IMR-90 (cell line): ENCODE data around the gene SSNA1. TPM values are rescaled to one million over a fixed set of nuclear protein-coding genes. Genes with fewer than 3 reads are reported as not detected.

Experiments used
- ATAC-seq: fragments of 200-7000 bp; cut with Tn5 transposase; 2 replicates; pipeline ENCODE4 v1.9.1; 2020; ENCODE audit warnings: low read depth, mild to moderate bottlenecking, moderate library complexity
- BruUV-seq: library from RNA; stranded (reverse); fragments of 400-500 nt; replicated peaks from 2 replicates; lab custom pipeline; 2021; lab: Mats Ljungman, UMichigan
- CTCF ChIA-PET: fragments of 300-600 bp; formaldehyde crosslinking; extraction: SDS; loops from one replicate; lab custom pipeline; 2021; ENCODE audit warnings: antibody characterized with exemption; lab: Yijun Ruan, JAX
- POLR2A ChIA-PET: fragments of 300-600 bp; sonication (Branson Sonifier 250); formaldehyde crosslinking; loops from one replicate; lab custom pipeline; 2022; ENCODE audit warnings: antibody characterized with exemption; ENCODE audit not compliant: unreplicated experiment; lab: Charles Lee
- DNase-seq: peaks from one replicate; pipeline ENCODE4 v3.0.0; 2013
- H2AFZ ChIP-seq: replicated peaks from 2 replicates; pipeline ENCODE3; 2013; ENCODE audit warnings: low read length, mild to moderate bottlenecking; ENCODE audit not compliant: poor library complexity
- H2AK5ac ChIP-seq: 2 replicates; pipeline ENCODE4 v1.6.1; 2013; ENCODE audit warnings: low read depth, low read length, inconsistent platforms
- H2AK9ac ChIP-seq: replicated peaks from 2 replicates; pipeline ENCODE3; 2013; ENCODE audit warnings: mild to moderate bottlenecking, low read depth, low read length, moderate library complexity; ENCODE audit not compliant: poor library complexity
- H2BK120ac ChIP-seq: 2 replicates; pipeline ENCODE4 v1.6.1; 2013; ENCODE audit warnings: low read depth, low read length, inconsistent platforms
- H2BK15ac ChIP-seq: 3 replicates; pipeline ENCODE4 v1.6.1; 2013; ENCODE audit warnings: low read depth, low read length, inconsistent platforms
- H2BK20ac ChIP-seq: 2 replicates; pipeline ENCODE4 v1.6.1; 2013; ENCODE audit warnings: low read depth, mild to moderate bottlenecking, inconsistent platforms, low read length, moderate library complexity
- H2BK5ac ChIP-seq: 2 replicates; pipeline ENCODE4 v1.6.1; 2013; ENCODE audit warnings: mild to moderate bottlenecking, low read depth, low read length, inconsistent platforms; ENCODE audit not compliant: poor library complexity, severe bottlenecking
- H3K14ac ChIP-seq: replicated peaks from 2 replicates; pipeline ENCODE4 v1.6.1; 2013; ENCODE audit warnings: low read depth, low read length, inconsistent platforms
- H3K18ac ChIP-seq: 2 replicates; pipeline ENCODE4 v1.6.1; 2013; ENCODE audit warnings: low read depth, low read length, control low read depth
- H3K23ac ChIP-seq: 2 replicates; pipeline ENCODE4 v1.6.1; 2013; ENCODE audit warnings: low read depth, low read length, inconsistent platforms
- H3K27ac ChIP-seq: 2 replicates; pipeline ENCODE4 v1.5.1; 2013; ENCODE audit warnings: mild to moderate bottlenecking, control low read depth, low read length; ENCODE audit not compliant: insufficient read depth
- H3K27me3 ChIP-seq: 2 replicates; pipeline ENCODE4 v1.6.1; 2013; ENCODE audit warnings: low read length; ENCODE audit not compliant: control insufficient read depth, insufficient read depth
- H3K36me3 ChIP-seq: 2 replicates; pipeline ENCODE4 v1.6.1; 2013; ENCODE audit warnings: low read length, mixed read lengths; ENCODE audit not compliant: control insufficient read depth, insufficient read depth
- H3K4ac ChIP-seq: 2 replicates; pipeline ENCODE4 v1.6.1; 2013; ENCODE audit warnings: low read depth, low read length, inconsistent platforms
- H3K4me1 ChIP-seq: 2 replicates; pipeline ENCODE4 v1.6.1; 2013; ENCODE audit warnings: low read length, mixed read lengths; ENCODE audit not compliant: control insufficient read depth, insufficient read depth
- H3K4me2 ChIP-seq: 2 replicates; pipeline ENCODE4 v1.6.1; 2013; ENCODE audit warnings: low read depth, mild to moderate bottlenecking, control low read depth, low read length, moderate library complexity
- H3K4me3 ChIP-seq: 2 replicates; pipeline ENCODE4 v1.5.1; 2013; ENCODE audit warnings: low read depth, mild to moderate bottlenecking, control low read depth, low read length, moderate library complexity; ENCODE audit not compliant: insufficient read depth
- H3K56ac ChIP-seq: 2 replicates; pipeline ENCODE4 v1.6.1; 2013; ENCODE audit warnings: low read length, inconsistent platforms; ENCODE audit not compliant: insufficient read depth; ENCODE audit errors: extremely low read depth
- H3K79me1 ChIP-seq, 2 experiments: 2 replicates each; pipeline ENCODE4 v1.6.1; 2013; ENCODE audit warnings: low read length in 2 of 2, inconsistent platforms in 1 of 2, low read depth in 1 of 2
- H3K9ac ChIP-seq: 2 replicates; pipeline ENCODE4 v1.6.1; 2013; ENCODE audit warnings: low read depth, low read length, control low read depth
- H3K9me1 ChIP-seq: 2 replicates; pipeline ENCODE4 v1.6.1; 2013; ENCODE audit warnings: low read length, inconsistent platforms; ENCODE audit not compliant: insufficient read depth
- H3K9me3 ChIP-seq: 2 replicates; pipeline ENCODE4 v1.6.1; 2013; ENCODE audit warnings: low read length; ENCODE audit not compliant: control insufficient read depth, insufficient read depth
- H4K20me1 ChIP-seq: 2 replicates; pipeline ENCODE4 v1.6.1; 2013; ENCODE audit warnings: low read length, inconsistent platforms; ENCODE audit not compliant: insufficient read depth
- H4K5ac ChIP-seq: 2 replicates; pipeline ENCODE4 v1.6.1; 2013; ENCODE audit warnings: mild to moderate bottlenecking, low read depth, low read length, control low read depth
- H4K8ac ChIP-seq, 2 experiments: 2 replicates each; pipeline ENCODE4 v1.6.1; 2013; ENCODE audit warnings: low read depth in 2 of 2, low read length in 2 of 2, control low read depth in 1 of 2, inconsistent platforms in 1 of 2
- H4K91ac ChIP-seq: 2 replicates; pipeline ENCODE4 v1.6.1; 2013; ENCODE audit warnings: low read depth, low read length, inconsistent platforms; ENCODE audit not compliant: insufficient read depth
- BHLHE40 ChIP-seq: fragments of 150-350 bp; IDR thresholded peaks from 2 replicates; pipeline ENCODE4 v1.6.1; 2016; ENCODE audit warnings: mild to moderate bottlenecking, low read depth, low read length
- CEBPB ChIP-seq: IDR thresholded peaks from 2 replicates; pipeline ENCODE4 v1.6.1; 2012; ENCODE audit warnings: low read depth, low read length, improper control_type of control experiment
- CHD1 ChIP-seq: IDR thresholded peaks from 2 replicates; pipeline ENCODE4 v1.6.1; 2012; ENCODE audit warnings: low read depth, low read length, improper control_type of control experiment
- ELK1 ChIP-seq: fragments of 150-350 bp; IDR thresholded peaks from 2 replicates; pipeline ENCODE4 v1.6.1; 2016; ENCODE audit warnings: low read depth, mild to moderate bottlenecking, low read length, moderate library complexity, borderline replicate concordance
- FOS ChIP-seq: fragments of 150-350 bp; IDR thresholded peaks from 2 replicates; pipeline ENCODE4 v1.6.1; 2016; ENCODE audit warnings: low read depth, low read length
- MAFK ChIP-seq: IDR thresholded peaks from 2 replicates; pipeline ENCODE4 v1.6.1; 2012; ENCODE audit warnings: low read depth, low read length, improper control_type of control experiment
- MAZ ChIP-seq: IDR thresholded peaks from 2 replicates; pipeline ENCODE4 v1.6.1; 2012; ENCODE audit warnings: low read depth, mild to moderate bottlenecking, low read length, improper control_type of control experiment, moderate library complexity, borderline replicate concordance
- MXI1 ChIP-seq: IDR thresholded peaks from 2 replicates; pipeline ENCODE4 v1.6.1; 2012; ENCODE audit warnings: low read depth, mild to moderate bottlenecking, low read length, moderate library complexity, borderline replicate concordance
- NFE2L2 ChIP-seq: fragments of 150-350 bp; IDR thresholded peaks from 2 replicates; pipeline ENCODE4 v1.6.1; 2016; ENCODE audit warnings: low read depth, mild to moderate bottlenecking, low read length
- POLR2A ChIP-seq: IDR thresholded peaks from 2 replicates; pipeline ENCODE4 v1.6.1; 2012; ENCODE audit warnings: mild to moderate bottlenecking, low read depth, low read length
- RAD21 ChIP-seq: IDR thresholded peaks from 2 replicates; pipeline ENCODE4 v1.6.1; 2012; ENCODE audit warnings: low read length, improper control_type of control experiment
- RFX5 ChIP-seq: IDR thresholded peaks from 2 replicates; pipeline ENCODE4 v1.8.0; 2012; ENCODE audit warnings: low read depth, mild to moderate bottlenecking, low read length, moderate library complexity
- SMC3 ChIP-seq: fragments of 150-350 bp; IDR thresholded peaks from 2 replicates; pipeline ENCODE4 v1.6.1; 2016; ENCODE audit warnings: low read depth, mild to moderate bottlenecking, antibody characterized with exemption, low read length, moderate library complexity
- WGBS, 2 experiments: methylation state at CpG; one replicate each; pipeline versions ENCODE4 v1.1.5 to v1.1.7; 2013; ENCODE audit warnings: missing lambda C conversion rate in 2 of 2; ENCODE audit not compliant: insufficient read length in 1 of 2; ENCODE audit errors: extremely low coverage in 2 of 2; 5-methylcytosine and 5-hydroxymethylcytosine counted together
- dilution Hi-C: fragments of 300-500 bp; cut with HindIII; formaldehyde crosslinking; loops from one replicate; pipeline ENCODE4 v1.14.3; 2018; ENCODE audit warnings: low sequenced_read_pairs; ENCODE audit not compliant: unreplicated experiment
- in situ Hi-C: fragments of 300-500 bp; cut with MboI; formaldehyde crosslinking; loops from 3 replicates; pipeline ENCODE4 v1.14.3; 2019; ENCODE audit warnings: low sequenced_read_pairs, inconsistent platforms, mixed read lengths
- intact Hi-C: fragments of 100-400 bp; cut with micrococcal nuclease; formaldehyde crosslinking; loops from 2 replicates; pipeline ENCODE4 v1.10.0; 2022
- polyA plus RNA-seq, 3 experiments: library from polyadenylated mRNA; depleted of rRNA; stranded (reverse); fragments of >200 nt; gene quantifications; 2 replicates each; pipeline ENCODE4 v1.2.3, GENCODE V29; 2012; ENCODE audit warnings: low replicate concordance in 1 of 3
- total RNA-seq: library from RNA; depleted of rRNA; stranded (reverse); fragments of >200 nt; gene quantifications from 2 replicates; pipeline ENCODE4 v1.2.3, GENCODE V29; 2012
- TF ChIP-seq, protein P1 (sequence below): conservative IDR thresholded peaks from 2 replicates; pipeline ENCODE4 v1.5.1; 2012; ENCODE audit warnings: mild to moderate bottlenecking, low read depth, low read length, improper control_type of control experiment

The SSNA1 gene
- total and polyA plus RNA-seq, 2 of the 4 experiments (the other 2 are of a cell fraction): 55.7 to 86.7 TPM

- intact Hi-C loops (no loop called here), in situ Hi-C loops (no loop called here), dilution Hi-C loops (no loop called here)
- ChIA-PET CTCF (no interaction called here), POLR2A (no interaction called here)
- no peak overlapping the region for H2BK15ac ChIP-seq
- no peak overlapping the region for H3K56ac ChIP-seq
- no peak overlapping the region for H4K91ac ChIP-seq
- H2AK5ac ChIP-seq: no peak overlapping the region
- no peak overlapping the region for H3K4me2 ChIP-seq
- H3K79me1 ChIP-seq: peaks cover 5 to 74% of the 10 kb centered on the region in 2 experiments
- no peaks in the 10 kb centered on the region for H3K9me1 ChIP-seq
- no peak overlapping the region for H3K23ac ChIP-seq
- 100% methylated on average over 1 of the region's 3 CpGs; no CpG with 5 or more reads in 1 of the 2 experiments for WGBS, 2 experiments
- no peaks in the 10 kb centered on the region for H3K9me3 ChIP-seq
- peaks cover 31% of the 10 kb centered on the region for H3K36me3 ChIP-seq
- H3K4me3 ChIP-seq: no peak overlapping the region
- H2BK20ac ChIP-seq: no peak overlapping the region
- no peak overlapping the region for H3K14ac ChIP-seq
- no peak overlapping the region for H2AFZ ChIP-seq
- no peak overlapping the region for H2BK5ac ChIP-seq
- no peak overlapping the region for H2BK120ac ChIP-seq
- no peak overlapping the region for H4K8ac ChIP-seq
- H3K4me1 ChIP-seq: peaks cover 16% of the 10 kb centered on the region
- H3K18ac ChIP-seq: no peak overlapping the region
- no peak for TF ChIP-seq CEBPB
- no peak for TF ChIP-seq RFX5
- no peak for TF ChIP-seq FOS
- no peak for TF ChIP-seq NFE2L2
- TF ChIP-seq ELK1: no peak
- no peak for TF ChIP-seq BHLHE40
- TF ChIP-seq MAZ: no peak
- TF ChIP-seq CHD1: no peak
- TF ChIP-seq SMC3: no peak
- TF ChIP-seq POLR2A: no peak
- TF ChIP-seq, protein P1, sequence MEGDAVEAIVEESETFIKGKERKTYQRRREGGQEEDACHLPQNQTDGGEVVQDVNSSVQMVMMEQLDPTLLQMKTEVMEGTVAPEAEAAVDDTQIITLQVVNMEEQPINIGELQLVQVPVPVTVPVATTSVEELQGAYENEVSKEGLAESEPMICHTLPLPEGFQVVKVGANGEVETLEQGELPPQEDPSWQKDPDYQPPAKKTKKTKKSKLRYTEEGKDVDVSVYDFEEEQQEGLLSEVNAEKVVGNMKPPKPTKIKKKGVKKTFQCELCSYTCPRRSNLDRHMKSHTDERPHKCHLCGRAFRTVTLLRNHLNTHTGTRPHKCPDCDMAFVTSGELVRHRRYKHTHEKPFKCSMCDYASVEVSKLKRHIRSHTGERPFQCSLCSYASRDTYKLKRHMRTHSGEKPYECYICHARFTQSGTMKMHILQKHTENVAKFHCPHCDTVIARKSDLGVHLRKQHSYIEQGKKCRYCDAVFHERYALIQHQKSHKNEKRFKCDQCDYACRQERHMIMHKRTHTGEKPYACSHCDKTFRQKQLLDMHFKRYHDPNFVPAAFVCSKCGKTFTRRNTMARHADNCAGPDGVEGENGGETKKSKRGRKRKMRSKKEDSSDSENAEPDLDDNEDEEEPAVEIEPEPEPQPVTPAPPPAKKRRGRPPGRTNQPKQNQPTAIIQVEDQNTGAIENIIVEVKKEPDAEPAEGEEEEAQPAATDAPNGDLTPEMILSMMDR: no peak
- TF ChIP-seq MAFK: no peak
- TF ChIP-seq RAD21: no peak
- TF ChIP-seq MXI1: no peak
- H4K20me1 ChIP-seq: peaks cover 34% of the 10 kb centered on the region
- no peak for ATAC-seq
- no peak overlapping the region for H3K9ac ChIP-seq
- no peak overlapping the region for H3K4ac ChIP-seq
- no peak overlapping the region for H3K27ac ChIP-seq
- no TSS peak for BruUV-seq
- H3K27me3 ChIP-seq: no peaks in the 10 kb centered on the region
- no peak for DNase-seq
- H4K5ac ChIP-seq: no peak overlapping the region
- no peak overlapping the region for H2AK9ac ChIP-seq
Measured at GRCh38 chr9:137191245-137191644, 2.8 kb downstream of the SSNA1 start.
